Type B pancreatic cell (in vitro differentiated cells): Measurements from ENCODE around the gene BCR. TPM values are rescaled to one million over a fixed set of nuclear protein-coding genes. Genes with fewer than 3 reads are reported as not detected.

Experiments
- DNase-seq: peaks from one replicate; pipeline ENCODE4 v3.0.0; 2021; ENCODE audit warnings: mixed read lengths; ENCODE audit not compliant: unreplicated experiment; ENCODE audit errors: extremely low spot score
- H3K27ac Mint-ChIP-seq: 2 replicates; pipeline ENCODE4 v1.8.0; 2021; ENCODE audit warnings: mild to moderate bottlenecking, mixed read lengths
- H3K27me3 Mint-ChIP-seq: 2 replicates; pipeline ENCODE4 v1.8.0; 2021; ENCODE audit warnings: mixed read lengths
- H3K36me3 Mint-ChIP-seq: 2 replicates; pipeline ENCODE4 v1.8.0; 2021; ENCODE audit warnings: mixed read lengths
- H3K4me1 Mint-ChIP-seq: one replicate; pipeline ENCODE4 v1.8.0; 2021; ENCODE audit warnings: mixed read lengths; ENCODE audit not compliant: unreplicated experiment
- H3K4me3 Mint-ChIP-seq: 2 replicates; pipeline ENCODE4 v1.8.0; 2021; ENCODE audit warnings: mild to moderate bottlenecking, mixed read lengths
- H3K9me3 Mint-ChIP-seq: 2 replicates; pipeline ENCODE4 v1.8.0; 2021; ENCODE audit warnings: mixed read lengths
- total RNA-seq: library from RNA; stranded (reverse); gene quantifications from 2 replicates; pipeline ENCODE4 v1.2.1, GENCODE V29; 2021; ENCODE audit warnings: low replicate concordance
- TF ChIP-seq, protein P1 (sequence below): fragments of 200-600 bp; sonication (generic); conservative IDR thresholded peaks from 2 replicates; pipeline ENCODE4 v1.5.0; 2021; ENCODE audit warnings: antibody characterized with exemption, mild to moderate bottlenecking

The BCR gene
- total RNA-seq, 1 donor from 2014 or later, result 61.2 TPM

DNA sequence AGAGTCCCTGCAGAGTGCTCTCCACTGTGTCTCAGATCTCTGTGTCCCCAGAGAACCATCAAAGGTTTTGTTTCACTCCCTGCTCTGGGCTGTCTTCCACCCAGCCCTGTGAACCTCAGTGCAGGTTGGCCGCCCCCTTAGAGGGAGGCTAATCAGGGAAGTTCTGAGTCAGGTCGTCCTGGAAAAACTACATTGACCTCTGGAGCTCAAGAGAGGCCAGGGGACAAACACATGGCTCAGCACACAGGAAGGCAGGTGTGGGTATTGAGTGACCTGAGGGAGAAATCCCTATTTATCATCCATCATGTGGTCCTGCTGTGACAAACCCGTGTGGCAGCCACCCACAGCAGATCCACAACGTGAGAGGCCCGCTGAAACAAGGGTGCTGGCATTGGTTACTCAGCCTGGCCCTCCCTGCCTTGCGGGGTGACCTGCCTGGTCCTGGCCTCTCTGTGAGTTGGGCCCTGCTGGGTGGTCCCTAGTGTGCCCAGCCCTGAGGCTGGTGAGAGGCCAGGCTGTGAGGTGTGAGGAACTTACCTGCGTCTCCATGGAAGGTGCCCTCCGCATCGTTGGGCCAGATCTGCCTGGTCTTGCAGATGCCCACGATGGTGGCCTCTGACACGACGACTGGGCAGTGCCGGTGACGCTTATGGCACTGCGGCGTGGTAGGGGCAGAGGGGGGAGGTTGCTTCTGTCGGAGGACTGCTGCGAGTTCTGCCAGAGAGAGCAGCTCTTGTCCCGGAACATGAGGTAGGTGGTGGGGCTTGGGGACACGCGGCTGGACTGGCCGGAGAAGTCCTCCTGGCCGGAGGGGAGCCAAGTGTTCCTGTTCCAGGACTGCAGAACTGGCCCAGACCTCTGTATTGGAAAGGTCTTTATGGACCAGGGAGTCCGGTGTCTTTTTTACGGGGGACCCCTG, 669 bp upstream of the BCR start:
- Mint-ChIP-seq H3K9me3 (peaks cover 14% of the 10 kb centered on the region), H3K27ac (peak overlapping the region; percentile 72), H3K27me3 (no peaks in the 10 kb centered on the region), H3K36me3 (peaks cover 25% of the 10 kb centered on the region), H3K4me1 (peaks cover 34% of the 10 kb centered on the region), H3K4me3 (peak overlapping the region; percentile 90)
- no peak for DNase-seq
- TF ChIP-seq, protein P1, sequence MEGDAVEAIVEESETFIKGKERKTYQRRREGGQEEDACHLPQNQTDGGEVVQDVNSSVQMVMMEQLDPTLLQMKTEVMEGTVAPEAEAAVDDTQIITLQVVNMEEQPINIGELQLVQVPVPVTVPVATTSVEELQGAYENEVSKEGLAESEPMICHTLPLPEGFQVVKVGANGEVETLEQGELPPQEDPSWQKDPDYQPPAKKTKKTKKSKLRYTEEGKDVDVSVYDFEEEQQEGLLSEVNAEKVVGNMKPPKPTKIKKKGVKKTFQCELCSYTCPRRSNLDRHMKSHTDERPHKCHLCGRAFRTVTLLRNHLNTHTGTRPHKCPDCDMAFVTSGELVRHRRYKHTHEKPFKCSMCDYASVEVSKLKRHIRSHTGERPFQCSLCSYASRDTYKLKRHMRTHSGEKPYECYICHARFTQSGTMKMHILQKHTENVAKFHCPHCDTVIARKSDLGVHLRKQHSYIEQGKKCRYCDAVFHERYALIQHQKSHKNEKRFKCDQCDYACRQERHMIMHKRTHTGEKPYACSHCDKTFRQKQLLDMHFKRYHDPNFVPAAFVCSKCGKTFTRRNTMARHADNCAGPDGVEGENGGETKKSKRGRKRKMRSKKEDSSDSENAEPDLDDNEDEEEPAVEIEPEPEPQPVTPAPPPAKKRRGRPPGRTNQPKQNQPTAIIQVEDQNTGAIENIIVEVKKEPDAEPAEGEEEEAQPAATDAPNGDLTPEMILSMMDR, result no peak

DNA sequence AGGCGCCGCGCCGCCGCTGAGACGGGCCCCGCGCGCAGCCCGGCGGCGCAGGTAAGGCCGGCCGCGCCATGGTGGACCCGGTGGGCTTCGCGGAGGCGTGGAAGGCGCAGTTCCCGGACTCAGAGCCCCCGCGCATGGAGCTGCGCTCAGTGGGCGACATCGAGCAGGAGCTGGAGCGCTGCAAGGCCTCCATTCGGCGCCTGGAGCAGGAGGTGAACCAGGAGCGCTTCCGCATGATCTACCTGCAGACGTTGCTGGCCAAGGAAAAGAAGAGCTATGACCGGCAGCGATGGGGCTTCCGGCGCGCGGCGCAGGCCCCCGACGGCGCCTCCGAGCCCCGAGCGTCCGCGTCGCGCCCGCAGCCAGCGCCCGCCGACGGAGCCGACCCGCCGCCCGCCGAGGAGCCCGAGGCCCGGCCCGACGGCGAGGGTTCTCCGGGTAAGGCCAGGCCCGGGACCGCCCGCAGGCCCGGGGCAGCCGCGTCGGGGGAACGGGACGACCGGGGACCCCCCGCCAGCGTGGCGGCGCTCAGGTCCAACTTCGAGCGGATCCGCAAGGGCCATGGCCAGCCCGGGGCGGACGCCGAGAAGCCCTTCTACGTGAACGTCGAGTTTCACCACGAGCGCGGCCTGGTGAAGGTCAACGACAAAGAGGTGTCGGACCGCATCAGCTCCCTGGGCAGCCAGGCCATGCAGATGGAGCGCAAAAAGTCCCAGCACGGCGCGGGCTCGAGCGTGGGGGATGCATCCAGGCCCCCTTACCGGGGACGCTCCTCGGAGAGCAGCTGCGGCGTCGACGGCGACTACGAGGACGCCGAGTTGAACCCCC, 798 bp downstream of the BCR start:
- DNase-seq, result no peak
- Mint-ChIP-seq H3K9me3 (peaks cover 10% of the 10 kb centered on the region), H3K27me3 (no peaks in the 10 kb centered on the region), H3K36me3 (peaks cover 24% of the 10 kb centered on the region), H3K27ac (no peak overlapping the region), H3K4me3 (peak overlapping the region; percentile 92), H3K4me1 (peaks cover 40% of the 10 kb centered on the region)
- TF ChIP-seq, protein P1, result no peak

DNA sequence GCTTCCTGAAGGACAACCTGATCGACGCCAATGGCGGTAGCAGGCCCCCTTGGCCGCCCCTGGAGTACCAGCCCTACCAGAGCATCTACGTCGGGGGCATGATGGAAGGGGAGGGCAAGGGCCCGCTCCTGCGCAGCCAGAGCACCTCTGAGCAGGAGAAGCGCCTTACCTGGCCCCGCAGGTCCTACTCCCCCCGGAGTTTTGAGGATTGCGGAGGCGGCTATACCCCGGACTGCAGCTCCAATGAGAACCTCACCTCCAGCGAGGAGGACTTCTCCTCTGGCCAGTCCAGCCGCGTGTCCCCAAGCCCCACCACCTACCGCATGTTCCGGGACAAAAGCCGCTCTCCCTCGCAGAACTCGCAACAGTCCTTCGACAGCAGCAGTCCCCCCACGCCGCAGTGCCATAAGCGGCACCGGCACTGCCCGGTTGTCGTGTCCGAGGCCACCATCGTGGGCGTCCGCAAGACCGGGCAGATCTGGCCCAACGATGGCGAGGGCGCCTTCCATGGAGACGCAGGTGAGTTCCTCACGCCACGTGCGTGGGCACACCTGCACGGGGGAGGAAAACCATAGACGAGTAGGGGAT, 1.5 kb downstream of the BCR start:
- TF ChIP-seq, protein P1, result no peak
- Mint-ChIP-seq H3K4me3 (peak overlapping the region; percentile 92), H3K27ac (peak overlapping the region; percentile 79), H3K9me3 (peaks cover 4% of the 10 kb centered on the region), H3K4me1 (peaks cover 46% of the 10 kb centered on the region), H3K27me3 (no peaks in the 10 kb centered on the region), H3K36me3 (peaks cover 20% of the 10 kb centered on the region)
- no peak for DNase-seq

DNA sequence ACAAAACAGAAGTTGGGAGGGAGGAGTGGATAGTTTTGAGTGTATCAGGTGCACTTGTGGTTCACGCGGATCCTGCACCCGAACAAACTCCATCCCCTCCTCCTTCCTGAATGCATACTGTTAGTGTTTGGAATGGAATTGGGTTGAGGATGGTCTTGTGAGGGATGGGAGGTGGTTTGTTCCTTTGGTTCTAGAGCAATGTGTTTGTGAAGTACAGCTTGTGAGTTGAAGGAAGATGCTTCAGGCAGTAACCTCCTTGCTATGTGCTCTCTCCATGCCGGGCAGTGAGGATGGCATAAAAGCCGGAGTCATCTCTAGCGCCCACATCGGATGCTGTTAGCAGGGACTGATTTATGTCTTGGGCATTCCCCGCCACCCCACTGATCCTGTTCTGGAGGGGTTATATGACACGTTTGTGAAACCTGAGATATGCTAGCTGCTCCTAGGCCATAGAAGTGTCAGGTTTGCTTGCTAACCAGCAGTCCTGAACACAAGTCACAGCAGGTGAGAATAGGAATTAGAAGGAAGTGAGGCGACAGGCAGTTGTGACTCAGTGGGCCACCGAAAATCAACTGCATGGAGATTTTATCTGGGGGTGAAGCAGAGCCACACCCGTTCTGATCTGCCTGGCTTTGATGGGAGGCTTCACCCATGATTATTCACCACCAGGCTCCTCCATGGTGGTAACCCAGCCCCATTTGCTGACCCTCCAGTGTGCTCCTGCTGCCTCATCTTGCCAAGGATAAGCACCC, 2.2 kb downstream of the BCR start:
- H3K9me3 Mint-ChIP-seq, result no peaks in the 10 kb centered on the region
- H3K27me3 Mint-ChIP-seq, result no peaks in the 10 kb centered on the region
- H3K4me3 Mint-ChIP-seq, result peak overlapping the region; percentile 92
- peak overlapping the region; percentile 79 for H3K27ac Mint-ChIP-seq
- TF ChIP-seq, protein P1, result no peak
- DNase-seq, result no peak
- H3K36me3 Mint-ChIP-seq, result peaks cover 14% of the 10 kb centered on the region
- peaks cover 42% of the 10 kb centered on the region for H3K4me1 Mint-ChIP-seq
